HFFc6 (cell line): Measurements from ENCODE around the gene PGK1. TPM values are rescaled to one million over a fixed set of nuclear protein-coding genes. Genes with fewer than 3 reads are reported as not detected.
A peak's percentile ranks its signal among the peaks of the same experiment; 100 is the strongest.
"Not testable (repeated sequence)": the region's sequence is repeated elsewhere in the genome, so short reads cannot be mapped to it uniquely, and the experiment has no call there.

Source experiments
- DNase-seq: peaks from one replicate; pipeline ENCODE4 v3.0.0-alpha.2; 2018
- H3K27ac Mint-ChIP-seq: 2 replicates; pipeline ENCODE4 v1.8.0; 2020; ENCODE audit warnings: mild to moderate bottlenecking, mixed read lengths
- H3K27me3 Mint-ChIP-seq: 2 replicates; pipeline ENCODE4 v1.8.0; 2021; ENCODE audit warnings: mild to moderate bottlenecking, moderate library complexity, mixed read lengths; ENCODE audit not compliant: insufficient read depth
- H3K36me3 Mint-ChIP-seq: 2 replicates; pipeline ENCODE4 v1.8.0; 2021; ENCODE audit warnings: low read depth, mixed read lengths
- H3K4me1 Mint-ChIP-seq: 2 replicates; pipeline ENCODE4 v1.8.0; 2020; ENCODE audit warnings: low read depth, mixed read lengths
- H3K4me3 Mint-ChIP-seq: 2 replicates; pipeline ENCODE4 v1.8.0; 2020; ENCODE audit warnings: mild to moderate bottlenecking, moderate library complexity, mixed read lengths
- H3K9me3 Mint-ChIP-seq: 2 replicates; pipeline ENCODE4 v1.8.0; 2020; ENCODE audit warnings: mild to moderate bottlenecking, mixed read lengths
- CTCF ChIP-seq: fragments of 200-600 bp; sonication (generic); IDR thresholded peaks from 2 replicates; pipeline ENCODE4 v1.5.0; 2021; ENCODE audit warnings: antibody characterized with exemption, mild to moderate bottlenecking
- long read RNA-seq: library from polyadenylated mRNA; unstranded; transcript quantifications from one replicate; pipeline ENCODE4 v2.0.0, GENCODE V29; 2019
- total RNA-seq, 6 experiments: library from RNA; stranded (reverse); fragmentation: NEBNext Ultra II Directional; extraction: Animal tissue kit (Norgen Biotek cat#: 25700); gene quantifications; 2 replicates in 1 of 6; 3 replicates in 5 of 6; pipeline ENCODE4 v1.2.3, GENCODE V29; 2021

Gene PGK1
- total RNA-seq = 100 to 1,000 TPM; 331 to 409 (median 375) TPM
- long read RNA-seq, full-length matches to known transcripts = 849 of 898 reads
- long read RNA-seq, partial matches to known transcripts = 40 of 898 reads
- long read RNA-seq, other reads (novel, unspliced or antisense) = 9 of 898 reads

GRCh38 chrX:78103623-78104446, at the start of gene PGK1:
PGK1 (plus strand) TSS chrX:78104248; CDS start chrX:78104341, 93 bp downstream.
- TF ChIP-seq CTCF = no peak
- Mint-ChIP-seq H3K27ac (peak within 1 kb of the TSS; percentile 83), H3K9me3 (no peaks in the 10 kb centered on the region), H3K4me3 (peak within 1 kb of the TSS; percentile 95), H3K4me1 (peaks cover 49% of the 10 kb centered on the region), H3K36me3 (peaks cover 14% of the 10 kb centered on the region), H3K27me3 (peaks cover 4% of the 10 kb centered on the region; the same call in 1 of the 2 replicates)
- peak; percentile 95 for DNase-seq

- Mint-ChIP-seq H3K9me3 (no peaks in the 10 kb centered on the region; the same call in 1 of the 2 replicates), H3K27me3 (no peaks in the 10 kb centered on the region; the same call in 1 of the 2 replicates), H3K36me3 (no peaks in the 10 kb centered on the region), H3K4me1 (peaks cover 16% of the 10 kb centered on the region), H3K27ac (no peak overlapping the region), H3K4me3 (no peak overlapping the region)
- no peak for TF ChIP-seq CTCF
- no peak for DNase-seq
Observed at GRCh38 chrX:78063687-78064086, 40.4 kb upstream of the PGK1 start.

- Mint-ChIP-seq H3K27ac (no peak overlapping the region; the same call in 1 of the 2 replicates), H3K36me3 (no peaks in the 10 kb centered on the region), H3K4me3 (no peak overlapping the region), H3K4me1 (peaks cover 16% of the 10 kb centered on the region), H3K27me3 (no peaks in the 10 kb centered on the region; the same call in 1 of the 2 replicates), H3K9me3 (peaks cover 4% of the 10 kb centered on the region; the same call in 1 of the 2 replicates)
- no peak for DNase-seq
- no peak for TF ChIP-seq CTCF
Observed at GRCh38 chrX:78064152-78064551, 39.9 kb upstream of the PGK1 start.

- H3K27ac Mint-ChIP-seq = peak overlapping the region; percentile 93
- peaks cover 16% of the 10 kb centered on the region for H3K4me1 Mint-ChIP-seq
- H3K9me3 Mint-ChIP-seq, H3K36me3 Mint-ChIP-seq, H3K27me3 Mint-ChIP-seq: not testable (repeated sequence)
- H3K4me3 Mint-ChIP-seq = peak overlapping the region; percentile 29
- peak; percentile 41 for DNase-seq
Observed at GRCh38 chrX:78064698-78065601, 39.1 kb upstream of the PGK1 start.

GRCh38 chrX:78066110-78066509, 37.9 kb upstream of the PGK1 start:
- Mint-ChIP-seq H3K4me3 (no peak overlapping the region), H3K27ac (peak overlapping the region; percentile 93; the same call in 1 of the 2 replicates), H3K36me3 (no peaks in the 10 kb centered on the region), H3K4me1 (peaks cover 16% of the 10 kb centered on the region), H3K9me3 (peaks cover 4% of the 10 kb centered on the region; the same call in 1 of the 2 replicates), H3K27me3 (no peaks in the 10 kb centered on the region; the same call in 1 of the 2 replicates)
- DNase-seq = no peak
- TF ChIP-seq CTCF = no peak
